ENCODE measurements around the gene UNC80.

DNA sequence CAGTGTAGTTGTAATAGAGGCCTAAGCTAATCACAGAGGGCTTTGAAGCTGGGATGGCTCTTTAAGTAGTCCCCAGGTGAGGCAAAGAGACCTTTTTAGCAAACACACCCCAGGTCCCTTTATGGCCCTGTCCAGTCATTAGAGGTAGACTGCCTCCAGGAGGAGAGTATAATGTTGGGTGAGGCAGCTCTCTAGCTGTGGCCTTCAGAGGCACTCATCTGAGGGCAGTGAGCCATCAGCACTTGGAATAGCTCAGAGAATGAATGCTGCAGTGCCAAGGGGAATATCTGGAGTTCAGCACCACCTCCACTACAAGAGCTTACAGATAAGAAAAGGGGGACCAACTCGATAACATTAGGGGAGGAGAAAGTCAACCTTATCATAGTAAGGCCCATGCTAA is 52.8 kb downstream of the UNC80 start:
- TF ChIP-seq, protein P1, sequence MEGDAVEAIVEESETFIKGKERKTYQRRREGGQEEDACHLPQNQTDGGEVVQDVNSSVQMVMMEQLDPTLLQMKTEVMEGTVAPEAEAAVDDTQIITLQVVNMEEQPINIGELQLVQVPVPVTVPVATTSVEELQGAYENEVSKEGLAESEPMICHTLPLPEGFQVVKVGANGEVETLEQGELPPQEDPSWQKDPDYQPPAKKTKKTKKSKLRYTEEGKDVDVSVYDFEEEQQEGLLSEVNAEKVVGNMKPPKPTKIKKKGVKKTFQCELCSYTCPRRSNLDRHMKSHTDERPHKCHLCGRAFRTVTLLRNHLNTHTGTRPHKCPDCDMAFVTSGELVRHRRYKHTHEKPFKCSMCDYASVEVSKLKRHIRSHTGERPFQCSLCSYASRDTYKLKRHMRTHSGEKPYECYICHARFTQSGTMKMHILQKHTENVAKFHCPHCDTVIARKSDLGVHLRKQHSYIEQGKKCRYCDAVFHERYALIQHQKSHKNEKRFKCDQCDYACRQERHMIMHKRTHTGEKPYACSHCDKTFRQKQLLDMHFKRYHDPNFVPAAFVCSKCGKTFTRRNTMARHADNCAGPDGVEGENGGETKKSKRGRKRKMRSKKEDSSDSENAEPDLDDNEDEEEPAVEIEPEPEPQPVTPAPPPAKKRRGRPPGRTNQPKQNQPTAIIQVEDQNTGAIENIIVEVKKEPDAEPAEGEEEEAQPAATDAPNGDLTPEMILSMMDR (optimal IDR thresholded peaks at IDR 0.05 in 1 of 3, IDR thresholded peaks at IDR 0.05 in 1 of 3, conservative IDR thresholded peaks at IDR 0.05 in 1 of 3; ENCODE audit: extremely low read depth in 1 of 3, insufficient read depth in 2 of 3, low read length in 3 of 3) = no peak
- TF ChIP-seq EZH2 (IDR thresholded peaks at IDR 0.05; ENCODE audit: low read length) = no peak

All from keratinocyte (primary cell).